DND-41 (cell line): ENCODE results near the gene FUCA1.

ENCODE experiments used
- ATAC-seq: fragments of 200-7000 bp; cut with Tn5 transposase; 3 replicates; pipeline ENCODE4 v1.9.1; 2021; ENCODE audit warnings: low read depth; ENCODE audit not compliant: insufficient read depth
- DNase-seq: peaks from one replicate; pipeline ENCODE4 v3.0.0-alpha.2; 2020
- H2AFZ ChIP-seq: 2 replicates; pipeline ENCODE4 v1.6.0; 2012; ENCODE audit warnings: low read depth, low read length
- H3K27ac ChIP-seq: 2 replicates; pipeline ENCODE4 v1.5.1; 2012; ENCODE audit warnings: low read length, inconsistent platforms
- H3K27me3 ChIP-seq: fragments of 200-600 bp; sonication (generic); 2 replicates; pipeline ENCODE4 v1.6.0; 2012; ENCODE audit warnings: low read length, mild to moderate bottlenecking, inconsistent platforms; ENCODE audit not compliant: insufficient read depth, poor library complexity
- H3K36me3 ChIP-seq: 2 replicates; pipeline ENCODE4 v1.5.1; 2012; ENCODE audit warnings: low read length, inconsistent platforms; ENCODE audit not compliant: insufficient read depth
- H3K4me1 ChIP-seq: 2 replicates; pipeline ENCODE4 v1.5.1; 2012; ENCODE audit warnings: mild to moderate bottlenecking, low read length; ENCODE audit not compliant: insufficient read depth
- H3K4me2 ChIP-seq: 2 replicates; pipeline ENCODE4 v1.6.0; 2012; ENCODE audit warnings: mild to moderate bottlenecking, moderate library complexity, low read length, inconsistent platforms; ENCODE audit not compliant: insufficient read depth
- H3K4me3 ChIP-seq, 2 experiments: fragments of 200-600 bp in 1 of 2; shearing (Covaris generic) in 1 of 2; 2 replicates each; pipeline ENCODE4 v1.5.1; 2012 to 2016; ENCODE audit warnings: inconsistent platforms in 2 of 2, low read length in 2 of 2, mild to moderate bottlenecking in 2 of 2, low read depth in 1 of 2, moderate library complexity in 1 of 2
- H3K79me2 ChIP-seq: 2 replicates; pipeline ENCODE4 v1.6.0; 2012; ENCODE audit warnings: low read length, inconsistent platforms; ENCODE audit not compliant: insufficient read depth
- H3K9ac ChIP-seq: 2 replicates; pipeline ENCODE4 v1.6.0; 2012; ENCODE audit warnings: low read depth, mild to moderate bottlenecking, inconsistent platforms, low read length, moderate library complexity
- H3K9me3 ChIP-seq: 2 replicates; pipeline ENCODE4 v1.5.1; 2012; ENCODE audit warnings: low read length, moderate library complexity, mild to moderate bottlenecking, inconsistent platforms; ENCODE audit not compliant: insufficient read depth, severe bottlenecking
- H4K20me1 ChIP-seq: 2 replicates; pipeline ENCODE4 v1.6.0; 2012; ENCODE audit warnings: low read length; ENCODE audit not compliant: insufficient read depth
- CTCF ChIP-seq: IDR thresholded peaks from 2 replicates; pipeline ENCODE4 v1.5.1; 2012; ENCODE audit warnings: borderline replicate concordance, low read length, moderate library complexity, mild to moderate bottlenecking; ENCODE audit not compliant: poor library complexity, severe bottlenecking; ENCODE audit errors: extremely low read depth
- EZH2 ChIP-seq: IDR thresholded peaks from 3 replicates; pipeline ENCODE4 v1.6.1; 2012; ENCODE audit warnings: borderline replicate concordance, low read depth, mild to moderate bottlenecking, moderate library complexity, low read length, inconsistent platforms; ENCODE audit not compliant: severe bottlenecking

The FUCA1 gene

GRCh38 chr1:23908453-23909341 lies 40.6 kb upstream of the FUCA1 start:
- ATAC-seq, result peak; percentile 81
- Histone ChIP-seq H4K20me1 (no peaks in the 10 kb centered on the region), H3K4me3 (no peak overlapping the region), H3K36me3 (no peaks in the 10 kb centered on the region), H3K27ac (0 out of 2 replicates have a peak overlapping the region, but pooled peaks have one; percentile 4), H3K9me3 (no peaks in the 10 kb centered on the region), H3K4me2 (no peak overlapping the region), H3K4me1 (peaks cover 11% of the 10 kb centered on the region), H3K9ac (no peak overlapping the region), H3K79me2 (no peaks in the 10 kb centered on the region), H2AFZ (peak overlapping the region; percentile 22; the same call in 1 of the 2 replicates), H3K27me3 (no peaks in the 10 kb centered on the region)
- TF ChIP-seq EZH2 (no peak), CTCF (no peak)
- peak; percentile 57 for DNase-seq

DNA sequence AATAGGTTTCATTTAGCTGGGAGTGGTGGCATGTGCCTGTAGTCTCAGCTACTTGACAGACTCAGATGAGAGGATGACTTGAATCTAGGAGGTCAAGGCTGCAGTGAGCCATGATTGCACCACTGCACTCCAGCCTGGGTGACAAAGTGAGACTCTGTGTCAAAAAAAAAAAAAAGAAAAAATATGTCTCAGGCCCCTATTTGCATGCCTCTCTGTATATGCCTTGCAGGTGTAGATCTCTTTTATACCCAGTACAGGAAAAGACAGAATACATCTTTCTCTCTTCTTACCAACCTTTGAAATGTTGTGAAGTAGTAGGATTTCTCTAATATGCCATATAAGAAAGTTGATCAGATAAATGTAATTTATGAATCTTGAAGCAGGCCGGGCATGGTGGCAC lies 38.6 kb upstream of the FUCA1 start:
- Histone ChIP-seq H4K20me1 (no peaks in the 10 kb centered on the region), H3K36me3 (no peaks in the 10 kb centered on the region), H2AFZ (no peak overlapping the region), H3K9ac (no peak overlapping the region), H3K4me2 (no peak overlapping the region), H3K27ac (no peak overlapping the region), H3K79me2 (no peaks in the 10 kb centered on the region), H3K4me3 (no peak overlapping the region), H3K9me3 (no peaks in the 10 kb centered on the region), H3K4me1 (peaks cover 11% of the 10 kb centered on the region), H3K27me3 (no peaks in the 10 kb centered on the region)
- TF ChIP-seq EZH2, result no peak
- TF ChIP-seq CTCF, result no peak
- no peak for ATAC-seq
- no peak for DNase-seq

DNA sequence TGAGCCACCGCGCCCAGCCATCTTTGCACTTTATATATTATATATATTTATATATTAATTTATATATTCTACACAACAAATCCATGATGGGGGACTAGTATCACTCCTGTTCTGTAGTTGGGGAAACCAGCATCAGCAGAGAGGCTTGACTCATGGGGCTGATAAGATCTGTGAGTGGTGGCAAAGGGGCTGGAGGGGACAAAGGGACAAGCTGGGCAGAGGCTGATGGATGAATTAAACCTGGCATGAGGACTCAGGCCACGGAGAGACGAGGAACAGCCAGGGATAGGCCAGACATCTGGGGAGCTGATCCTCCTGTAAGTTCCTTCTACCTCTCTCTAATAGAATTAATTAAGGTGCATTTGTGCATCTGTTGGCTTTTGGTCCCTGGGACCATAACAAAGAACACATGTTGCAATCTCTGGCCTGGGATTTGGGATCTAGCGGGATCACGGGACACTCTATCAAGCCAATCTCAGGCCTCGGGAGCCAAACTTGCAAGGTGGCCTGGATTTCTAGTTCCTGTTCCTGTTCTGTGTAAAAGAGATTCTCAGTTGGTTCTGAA lies 37.5 kb upstream of the FUCA1 start:
- Histone ChIP-seq H3K79me2 (no peaks in the 10 kb centered on the region), H3K4me3 (no peak overlapping the region), H3K27me3 (no peaks in the 10 kb centered on the region), H3K4me2 (no peak overlapping the region), H3K36me3 (no peaks in the 10 kb centered on the region), H3K27ac (no peak overlapping the region), H3K9me3 (no peaks in the 10 kb centered on the region), H3K9ac (no peak overlapping the region), H4K20me1 (no peaks in the 10 kb centered on the region), H2AFZ (no peak overlapping the region), H3K4me1 (peaks cover 11% of the 10 kb centered on the region)
- ATAC-seq, result no peak
- no peak for DNase-seq
- TF ChIP-seq CTCF (no peak), EZH2 (no peak)
